ENCODE measurements around the gene HRH1. TPM values are rescaled to one million over a fixed set of nuclear protein-coding genes. Genes with fewer than 3 reads are reported as not detected.

HRH1 gene
- total RNA-seq, 2 donors from 2014 or later = 1.6 to 3.5 TPM

- no peak overlapping the region for H3K27ac ChIP-seq
- TF ChIP-seq CTCF (IDR thresholded peaks at IDR 0.05) = no peak
- H3K4me3 ChIP-seq = no peak overlapping the region
- no peaks in the 10 kb centered on the region for H3K36me3 ChIP-seq
- no peaks in the 10 kb centered on the region for H3K27me3 ChIP-seq
- H3K4me1 ChIP-seq = peaks cover 0 to 21% of the 10 kb centered on the region in 2 donors
- DNase-seq (ENCODE audit: low spot score) = no peak
- H3K9me3 ChIP-seq = no peaks in the 10 kb centered on the region
Observed at GRCh38 chr3:11195721-11196332, 41.5 kb downstream of the HRH1 start.

- no peak overlapping the region for H3K4me3 ChIP-seq
- no peaks in the 10 kb centered on the region for H3K36me3 ChIP-seq
- no peak for TF ChIP-seq CTCF (IDR thresholded peaks at IDR 0.05)
- H3K9me3 ChIP-seq = no peaks in the 10 kb centered on the region
- H3K27ac ChIP-seq = no peak overlapping the region
- H3K27me3 ChIP-seq = no peaks in the 10 kb centered on the region
- no peak for DNase-seq (ENCODE audit: low spot score)
- H3K4me1 ChIP-seq = peaks cover 0 to 26% of the 10 kb centered on the region in 2 donors
Observed at GRCh38 chr3:11197484-11197883, 43.2 kb downstream of the HRH1 start.

- peaks cover 0 to 26% of the 10 kb centered on the region in 2 donors for H3K4me1 ChIP-seq
- no peak for TF ChIP-seq CTCF (IDR thresholded peaks at IDR 0.05)
Observed at GRCh38 chr3:11198070-11198469, 43.8 kb downstream of the HRH1 start.

GRCh38 chr3:11198495-11198894 is 44.2 kb downstream of the HRH1 start:
- Histone ChIP-seq H3K4me3 (no peak overlapping the region), H3K27ac (no peak overlapping the region), H3K4me1 (peaks cover 0 to 26% of the 10 kb centered on the region in 2 donors), H3K27me3 (no peaks in the 10 kb centered on the region), H3K36me3 (no peaks in the 10 kb centered on the region), H3K9me3 (no peaks in the 10 kb centered on the region)
- DNase-seq (ENCODE audit: low spot score) = no peak
- TF ChIP-seq CTCF (IDR thresholded peaks at IDR 0.05) = no peak

More at GRCh38 chr3:11198070-11198469, 43.8 kb downstream of the HRH1 start:
- Histone ChIP-seq H3K27me3 (no peaks in the 10 kb centered on the region), H3K27ac (no peak overlapping the region), H3K9me3 (no peaks in the 10 kb centered on the region), H3K4me3 (no peak overlapping the region), H3K36me3 (no peaks in the 10 kb centered on the region)
- no peak for DNase-seq (ENCODE audit: low spot score)

- H3K9me3 ChIP-seq = no peaks in the 10 kb centered on the region
- H3K4me1 ChIP-seq = peaks cover 0 to 26% of the 10 kb centered on the region in 2 donors
- DNase-seq (ENCODE audit: low spot score) = no peak
- TF ChIP-seq CTCF (IDR thresholded peaks at IDR 0.05) = no peak
- H3K27me3 ChIP-seq = no peaks in the 10 kb centered on the region
- H3K36me3 ChIP-seq = no peaks in the 10 kb centered on the region
- no peak overlapping the region for H3K4me3 ChIP-seq
- no peak overlapping the region for H3K27ac ChIP-seq
Observed at GRCh38 chr3:11199902-11200845, 45.9 kb downstream of the HRH1 start.
